Subcutaneous adipose tissue (tissue), 4 donors: Measurements from ENCODE around the gene VPS11. TPM values are rescaled to one million over a fixed set of nuclear protein-coding genes. Genes with fewer than 3 reads are reported as not detected.

Source experiments
- total RNA-seq, 4 donors: library from RNA; depleted of rRNA; stranded (reverse); fragments of >200 nt; gene quantifications; one replicate each; pipeline ENCODE4 v1.1.0, GENCODE V29; 2016
- TF ChIP-seq, protein P1 (sequence below): fragments of 450-650 bp; IDR thresholded peaks from one replicate; pipeline ENCODE4 v1.5.1; 2016; ENCODE audit warnings: low read depth, mild to moderate bottlenecking, control low read depth, antibody characterized with exemption, moderate library complexity

Gene VPS11
- total RNA-seq, 4 donors from 2014 or later: 34.8 to 43.4 (median 39.4) TPM

DNA sequence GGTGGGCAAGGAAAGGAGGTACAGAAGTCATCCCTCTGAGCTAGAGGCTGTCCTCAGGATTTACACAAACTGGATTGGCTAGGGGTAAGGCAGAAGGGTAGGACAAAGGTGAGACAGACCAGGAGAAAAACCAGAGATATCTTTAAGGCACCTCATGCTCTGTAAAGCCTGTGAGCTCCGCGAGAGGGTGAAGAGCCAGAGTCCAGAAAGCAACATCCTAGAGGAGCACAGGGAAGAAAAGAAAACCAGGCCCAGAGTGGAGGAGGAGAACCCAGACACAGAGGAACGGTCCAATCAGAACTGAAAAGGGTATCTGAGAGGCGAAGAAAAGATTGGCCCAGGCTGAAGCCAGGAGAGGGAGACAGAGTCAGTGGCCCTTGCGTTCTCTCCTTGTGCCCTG lies 42.1 kb upstream of the VPS11 start:
- TF ChIP-seq, protein P1, sequence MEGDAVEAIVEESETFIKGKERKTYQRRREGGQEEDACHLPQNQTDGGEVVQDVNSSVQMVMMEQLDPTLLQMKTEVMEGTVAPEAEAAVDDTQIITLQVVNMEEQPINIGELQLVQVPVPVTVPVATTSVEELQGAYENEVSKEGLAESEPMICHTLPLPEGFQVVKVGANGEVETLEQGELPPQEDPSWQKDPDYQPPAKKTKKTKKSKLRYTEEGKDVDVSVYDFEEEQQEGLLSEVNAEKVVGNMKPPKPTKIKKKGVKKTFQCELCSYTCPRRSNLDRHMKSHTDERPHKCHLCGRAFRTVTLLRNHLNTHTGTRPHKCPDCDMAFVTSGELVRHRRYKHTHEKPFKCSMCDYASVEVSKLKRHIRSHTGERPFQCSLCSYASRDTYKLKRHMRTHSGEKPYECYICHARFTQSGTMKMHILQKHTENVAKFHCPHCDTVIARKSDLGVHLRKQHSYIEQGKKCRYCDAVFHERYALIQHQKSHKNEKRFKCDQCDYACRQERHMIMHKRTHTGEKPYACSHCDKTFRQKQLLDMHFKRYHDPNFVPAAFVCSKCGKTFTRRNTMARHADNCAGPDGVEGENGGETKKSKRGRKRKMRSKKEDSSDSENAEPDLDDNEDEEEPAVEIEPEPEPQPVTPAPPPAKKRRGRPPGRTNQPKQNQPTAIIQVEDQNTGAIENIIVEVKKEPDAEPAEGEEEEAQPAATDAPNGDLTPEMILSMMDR: no peak

DNA sequence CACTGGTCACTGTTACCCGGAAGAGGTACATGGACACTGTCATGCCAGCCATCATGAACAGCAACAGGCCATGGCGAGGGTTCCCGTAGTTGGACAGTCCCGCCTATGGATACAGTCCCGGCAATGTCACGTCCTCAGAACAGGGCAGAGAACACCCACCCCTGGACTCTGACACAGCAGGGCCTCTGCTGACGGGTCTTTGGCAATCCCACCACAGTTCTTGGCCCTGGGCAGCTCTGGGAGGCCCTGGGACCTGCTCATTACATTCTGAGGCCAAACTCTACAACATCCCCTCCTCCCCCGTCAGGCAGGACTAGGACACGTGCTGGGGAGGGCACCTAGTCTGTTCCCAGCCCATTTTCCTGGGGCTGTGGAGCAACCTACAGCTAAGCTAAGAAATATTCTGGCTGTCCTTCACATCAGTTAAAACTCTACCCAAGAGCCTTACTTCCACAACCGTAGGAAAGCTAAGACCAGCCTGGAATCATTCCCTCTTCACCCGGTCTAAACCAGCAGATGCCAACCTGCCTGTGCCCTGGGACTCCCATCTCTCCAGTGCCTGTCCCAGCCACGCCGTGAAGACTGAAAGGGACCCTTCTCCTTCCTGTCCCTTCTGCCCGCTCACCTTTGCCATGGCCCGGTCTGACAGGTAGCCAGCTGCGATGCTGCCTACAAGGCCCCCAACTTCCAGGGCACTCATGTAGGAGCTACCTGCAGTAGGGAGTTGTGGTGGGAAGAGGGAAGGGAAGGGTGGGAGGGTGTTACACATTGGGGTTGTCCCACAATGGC lies 41.4 kb upstream of the VPS11 start:
- TF ChIP-seq, protein P1: no peak

DNA sequence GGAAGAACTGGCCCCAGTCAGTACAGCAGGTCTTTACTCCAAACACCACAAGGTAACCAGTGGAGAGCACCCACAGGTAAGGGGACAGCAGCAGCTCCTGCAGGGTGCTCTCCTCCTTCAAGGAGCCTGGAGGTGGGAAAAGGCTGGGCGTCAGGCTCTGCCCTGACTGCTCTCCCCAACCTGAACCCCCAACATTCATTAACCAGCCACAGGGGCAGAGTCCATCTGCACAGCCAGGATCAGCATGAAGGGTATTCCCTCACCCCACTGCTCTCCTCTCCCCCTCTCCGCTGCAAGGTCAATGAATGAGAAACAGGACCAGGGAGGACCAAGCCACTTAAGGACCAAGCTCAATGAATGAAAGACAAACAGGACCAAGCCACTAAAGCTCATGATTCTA lies 40.6 kb upstream of the VPS11 start:
- TF ChIP-seq, protein P1: no peak

DNA sequence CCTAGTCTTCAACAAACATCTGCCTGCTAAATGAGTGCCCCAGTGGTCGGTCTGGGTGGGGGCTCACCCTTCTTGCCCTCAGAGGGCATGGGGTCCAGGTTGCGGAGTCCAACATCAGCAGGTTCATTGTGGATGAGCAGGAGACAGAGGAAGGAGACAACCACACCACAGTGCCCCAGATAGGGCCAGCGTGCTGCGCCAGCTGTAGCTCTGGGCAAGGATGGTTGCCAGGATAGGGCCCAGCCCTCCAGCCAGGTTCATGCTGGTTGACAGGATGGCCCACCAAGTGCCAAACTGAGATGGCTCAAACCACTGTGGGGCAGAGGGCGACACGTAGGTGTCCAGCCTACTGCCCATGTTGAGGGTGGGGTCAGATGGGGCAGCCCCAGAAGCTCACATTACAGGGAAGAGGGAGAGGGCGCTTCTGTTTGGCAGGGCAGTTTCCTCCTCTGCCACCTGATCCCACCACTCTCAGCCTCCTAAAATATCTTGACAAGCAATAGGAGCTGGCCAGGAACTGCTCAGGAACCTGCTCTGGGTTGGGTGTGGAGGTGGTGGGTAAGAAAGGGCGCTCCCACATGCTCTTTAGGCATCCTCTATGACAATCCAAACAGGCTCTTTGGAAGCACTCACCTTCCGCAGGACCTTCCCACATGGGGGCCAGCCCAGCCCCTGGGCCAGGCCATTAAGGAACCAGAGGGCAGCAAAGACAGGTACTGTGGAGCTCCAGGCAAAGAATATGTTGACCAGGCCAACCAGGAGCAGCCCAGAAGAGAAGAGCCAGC lies 39.9 kb upstream of the VPS11 start:
- TF ChIP-seq, protein P1: no peak

DNA sequence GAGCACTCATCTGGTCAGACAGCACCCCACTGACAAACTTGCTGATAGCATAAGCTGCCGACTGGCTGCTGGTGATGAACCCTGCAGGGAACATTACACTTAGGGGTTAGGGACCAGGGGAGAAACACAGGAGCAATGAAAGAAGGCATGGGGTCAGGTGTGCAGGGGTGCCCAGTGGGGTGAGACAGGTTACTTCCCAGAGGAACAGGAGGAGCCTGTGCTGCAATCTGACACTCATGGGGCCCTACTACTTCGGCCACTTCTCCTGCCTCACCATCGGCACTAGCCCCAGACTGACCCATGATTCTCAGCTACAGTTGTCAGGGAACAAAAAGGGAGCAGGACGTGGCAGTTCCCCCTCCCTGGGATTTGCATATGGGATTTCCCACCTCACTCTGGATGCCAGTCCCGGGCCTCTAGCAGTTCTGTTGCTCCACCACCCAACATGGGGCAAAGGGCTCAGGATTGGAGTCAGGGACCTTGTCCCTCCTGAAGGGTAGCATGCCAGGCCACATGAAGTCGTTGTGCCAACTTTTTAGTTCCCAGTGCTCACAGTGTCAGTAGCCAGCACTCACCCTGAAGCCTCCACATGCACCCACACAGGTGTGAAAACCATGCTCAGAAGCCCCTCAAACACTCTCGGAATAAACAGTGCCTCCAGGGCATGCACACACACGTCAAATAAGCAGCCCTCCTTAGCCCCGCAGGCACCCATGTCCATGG lies 39.1 kb upstream of the VPS11 start:
- TF ChIP-seq, protein P1: no peak

DNA sequence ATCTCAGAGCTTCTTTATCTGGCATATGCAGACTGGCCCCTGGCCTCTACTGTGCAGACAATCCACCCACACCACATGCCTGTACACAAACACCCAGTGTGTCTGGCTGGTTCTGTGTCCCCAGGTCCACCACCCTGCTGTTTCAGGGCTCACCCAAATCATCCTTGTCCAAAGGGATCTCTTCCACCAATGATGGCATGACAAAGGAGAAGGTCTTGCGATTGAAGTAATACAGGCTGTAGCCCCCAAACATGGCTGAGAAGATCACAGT lies 38.6 kb upstream of the VPS11 start:
- TF ChIP-seq, protein P1: no peak
